Lung (tissue), 12 donors: ENCODE data around the gene CD247. TPM values are rescaled to one million over a fixed set of nuclear protein-coding genes. Genes with fewer than 3 reads are reported as not detected.
A peak's percentile ranks its signal among the peaks of the same experiment; 100 is the strongest.

Experiments used
- ATAC-seq: fragments of 200-7000 bp; cut with Tn5 transposase; one replicate; pipeline ENCODE4 v1.9.1; 2020; ENCODE audit warnings: moderate number of reproducible peaks; ENCODE audit not compliant: insufficient read depth, low FRiP score
- DNase-seq, 3 donors: peaks; one replicate each; pipeline ENCODE4 v3.0.0-alpha.2; 2013 to 2017
- H3K27ac ChIP-seq, 2 donors: one replicate each; pipeline ENCODE4 v1.5.1; 2013; ENCODE audit warnings: mild to moderate bottlenecking in 2 of 2, moderate library complexity in 2 of 2, control low read depth in 1 of 2, inconsistent platforms in 1 of 2, low read depth in 1 of 2, low read length in 1 of 2
- H3K27me3 ChIP-seq, 3 donors: one replicate each; pipeline ENCODE4 v1.5.1; 2013; ENCODE audit warnings: low read length in 2 of 3; ENCODE audit not compliant: control insufficient read depth in 3 of 3, insufficient read depth in 3 of 3
- H3K36me3 ChIP-seq, 4 donors: one replicate each; pipeline ENCODE4 v1.5.1; 2013; ENCODE audit warnings: low read length in 4 of 4, mild to moderate bottlenecking in 1 of 4, moderate library complexity in 1 of 4; ENCODE audit not compliant: control insufficient read depth in 4 of 4, insufficient read depth in 4 of 4
- H3K4me1 ChIP-seq, 5 donors: one replicate each; pipeline ENCODE4 v1.5.1; 2013; ENCODE audit warnings: low read length in 5 of 5, mild to moderate bottlenecking in 2 of 5, moderate library complexity in 1 of 5; ENCODE audit not compliant: control insufficient read depth in 5 of 5, insufficient read depth in 5 of 5
- H3K4me3 ChIP-seq: one replicate; pipeline ENCODE4 v1.5.1; 2013; ENCODE audit warnings: mild to moderate bottlenecking, control low read depth, moderate library complexity
- H3K9ac ChIP-seq, 2 donors: one replicate each; pipeline ENCODE4 v1.5.1; 2013; ENCODE audit warnings: low read length in 2 of 2, control low read depth in 1 of 2; ENCODE audit not compliant: insufficient read depth in 1 of 2
- H3K9me3 ChIP-seq, 4 donors: one replicate each; pipeline ENCODE4 v1.5.1; 2013; ENCODE audit warnings: low read length in 3 of 4, mild to moderate bottlenecking in 1 of 4, moderate library complexity in 1 of 4; ENCODE audit not compliant: control insufficient read depth in 4 of 4, insufficient read depth in 3 of 4
- WGBS, 2 donors: extraction: QIAGEN DNeasy Blood & Tissue Kit; methylation state at CpG; one replicate each; pipeline ENCODE4 v1.1.7; 2013; 5-methylcytosine and 5-hydroxymethylcytosine counted together
- polyA plus RNA-seq, 2 donors: library from polyadenylated mRNA; stranded (reverse); fragments of 200-250 nt; gene quantifications; one replicate each; pipeline ENCODE4 v1.2.1, GENCODE V29; 2013
- total RNA-seq, 2 donors: library from RNA; depleted of rRNA in 1 of 2; stranded (reverse); fragments of >200 nt in 1 of 2; gene quantifications; one replicate each; pipeline ENCODE4 v1.2.1, GENCODE V29; 2014 to 2021
- TF ChIP-seq, protein P1 (sequence below): IDR thresholded peaks from 2 replicates; pipeline ENCODE4 v1.5.1; 2012; ENCODE audit warnings: mild to moderate bottlenecking; ENCODE audit errors: control extremely low read depth, extremely low read depth
- donor health status: control.
- donor health status: control.
- donor health status: Bipolar disorder and iron deficiency.
- donor health status: healthy.
- donor health status: DM: yes; HTN: yes; CAD: no.

Gene CD247
- total and polyA plus RNA-seq, 4 donors, result 3.4 to 5.9 (median 3.8) TPM

DNA sequence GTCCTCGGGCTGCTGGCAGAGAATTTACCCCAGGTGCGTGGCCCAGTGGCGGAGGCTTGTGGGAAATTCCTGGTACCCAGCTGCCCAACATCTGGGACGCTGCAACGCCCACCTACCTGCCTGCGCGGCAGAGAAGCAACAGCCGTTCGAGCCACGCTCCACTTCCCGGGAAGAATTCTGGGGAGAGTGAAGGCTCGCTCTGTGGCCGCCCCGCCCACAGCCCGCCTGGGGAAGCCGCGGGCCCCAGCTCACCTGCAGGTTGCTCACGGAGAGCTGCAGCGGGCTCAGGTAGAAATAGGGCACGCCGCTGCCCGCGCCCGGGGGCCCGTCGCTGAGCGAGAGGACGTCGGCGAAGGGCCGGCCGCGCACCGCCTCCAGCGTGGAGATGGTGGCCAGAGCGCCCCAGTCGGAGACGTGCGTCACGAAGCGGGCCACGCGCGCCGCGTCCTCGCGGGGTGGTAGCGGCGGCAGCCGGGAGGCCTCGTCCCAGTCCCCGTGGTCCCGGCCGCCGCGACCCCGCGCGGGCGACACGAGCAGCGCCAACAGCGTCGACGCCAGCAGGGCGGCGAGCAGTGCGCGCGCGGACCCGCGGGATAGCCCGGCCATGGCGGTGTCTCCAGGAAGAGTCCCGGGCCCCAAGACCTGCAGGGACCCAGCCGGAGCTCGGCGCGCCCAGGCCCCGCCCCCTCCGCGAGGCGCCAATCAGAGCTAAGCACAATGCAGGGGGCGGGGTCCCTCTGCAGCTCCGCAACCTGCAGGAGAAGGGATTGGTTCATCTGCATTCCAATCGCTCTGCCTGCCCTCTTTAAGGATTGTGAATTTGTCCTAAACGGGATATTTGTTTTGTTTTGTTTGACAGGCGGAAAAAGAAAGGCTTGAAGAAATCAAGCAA, 35.1 kb upstream of the CD247 start, which contains the start of gene CREG1:
Gene CREG1 (minus strand): TSS at position 627 of the 892 bp plus-strand sequence.
- Histone ChIP-seq H3K9me3 (no peaks in the 10 kb centered on the region), H3K27me3 (no peaks in the 10 kb centered on the region), H3K4me3 (peak within 1 kb of the TSS; percentile 84), H3K9ac (peak within 1 kb of the TSS in 1 of 2 donors; percentile 14), H3K36me3 (no peaks in the 10 kb centered on the region), H3K27ac (peak within 1 kb of the TSS; percentile 83 to 95), H3K4me1 (peaks cover 0 to 20% (median 5%) of the 10 kb centered on the region in 5 donors)
- WGBS, 2 donors, result 0 to 1% methylated on average over 79 to 90 of the region's 90 CpGs
- peak; percentile 93 to 96 (median 94) for DNase-seq
- peak; percentile 98 for ATAC-seq
- TF ChIP-seq, protein P1, sequence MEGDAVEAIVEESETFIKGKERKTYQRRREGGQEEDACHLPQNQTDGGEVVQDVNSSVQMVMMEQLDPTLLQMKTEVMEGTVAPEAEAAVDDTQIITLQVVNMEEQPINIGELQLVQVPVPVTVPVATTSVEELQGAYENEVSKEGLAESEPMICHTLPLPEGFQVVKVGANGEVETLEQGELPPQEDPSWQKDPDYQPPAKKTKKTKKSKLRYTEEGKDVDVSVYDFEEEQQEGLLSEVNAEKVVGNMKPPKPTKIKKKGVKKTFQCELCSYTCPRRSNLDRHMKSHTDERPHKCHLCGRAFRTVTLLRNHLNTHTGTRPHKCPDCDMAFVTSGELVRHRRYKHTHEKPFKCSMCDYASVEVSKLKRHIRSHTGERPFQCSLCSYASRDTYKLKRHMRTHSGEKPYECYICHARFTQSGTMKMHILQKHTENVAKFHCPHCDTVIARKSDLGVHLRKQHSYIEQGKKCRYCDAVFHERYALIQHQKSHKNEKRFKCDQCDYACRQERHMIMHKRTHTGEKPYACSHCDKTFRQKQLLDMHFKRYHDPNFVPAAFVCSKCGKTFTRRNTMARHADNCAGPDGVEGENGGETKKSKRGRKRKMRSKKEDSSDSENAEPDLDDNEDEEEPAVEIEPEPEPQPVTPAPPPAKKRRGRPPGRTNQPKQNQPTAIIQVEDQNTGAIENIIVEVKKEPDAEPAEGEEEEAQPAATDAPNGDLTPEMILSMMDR, result no peak

DNA sequence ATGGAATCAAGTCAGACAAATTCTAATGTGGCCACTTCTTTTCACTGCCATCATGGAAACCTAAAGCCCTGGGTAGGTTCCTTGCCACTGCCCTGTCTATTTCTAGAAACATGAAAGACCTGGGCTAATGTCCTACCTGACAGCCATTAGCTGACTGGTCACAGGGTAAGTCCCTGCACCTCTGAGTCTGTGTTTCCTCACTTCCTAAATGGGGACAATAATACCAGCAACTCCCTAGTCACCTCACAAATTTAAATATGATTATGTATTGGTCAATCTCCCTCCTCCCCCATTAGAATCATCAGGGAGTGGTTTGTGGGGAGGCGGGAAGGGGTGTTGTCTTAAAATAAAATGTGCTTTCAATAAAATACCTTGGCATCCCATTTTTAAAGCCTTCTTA, 33.0 kb upstream of the CD247 start:
- WGBS, 2 donors, result 41 to 73% methylated on average over 1 of the region's 1 CpG
- Histone ChIP-seq H3K9me3 (no peaks in the 10 kb centered on the region), H3K36me3 (peaks cover 0 to 5% (median under 1%) of the 10 kb centered on the region in 4 donors), H3K4me1 (peaks cover 0 to 20% (median 7%) of the 10 kb centered on the region in 5 donors), H3K27me3 (no peaks in the 10 kb centered on the region), H3K4me3 (no peak overlapping the region), H3K9ac (no peak overlapping the region), H3K27ac (no peak overlapping the region)
- DNase-seq, result no peak
- no peak for ATAC-seq
- TF ChIP-seq, protein P1, result no peak

DNA sequence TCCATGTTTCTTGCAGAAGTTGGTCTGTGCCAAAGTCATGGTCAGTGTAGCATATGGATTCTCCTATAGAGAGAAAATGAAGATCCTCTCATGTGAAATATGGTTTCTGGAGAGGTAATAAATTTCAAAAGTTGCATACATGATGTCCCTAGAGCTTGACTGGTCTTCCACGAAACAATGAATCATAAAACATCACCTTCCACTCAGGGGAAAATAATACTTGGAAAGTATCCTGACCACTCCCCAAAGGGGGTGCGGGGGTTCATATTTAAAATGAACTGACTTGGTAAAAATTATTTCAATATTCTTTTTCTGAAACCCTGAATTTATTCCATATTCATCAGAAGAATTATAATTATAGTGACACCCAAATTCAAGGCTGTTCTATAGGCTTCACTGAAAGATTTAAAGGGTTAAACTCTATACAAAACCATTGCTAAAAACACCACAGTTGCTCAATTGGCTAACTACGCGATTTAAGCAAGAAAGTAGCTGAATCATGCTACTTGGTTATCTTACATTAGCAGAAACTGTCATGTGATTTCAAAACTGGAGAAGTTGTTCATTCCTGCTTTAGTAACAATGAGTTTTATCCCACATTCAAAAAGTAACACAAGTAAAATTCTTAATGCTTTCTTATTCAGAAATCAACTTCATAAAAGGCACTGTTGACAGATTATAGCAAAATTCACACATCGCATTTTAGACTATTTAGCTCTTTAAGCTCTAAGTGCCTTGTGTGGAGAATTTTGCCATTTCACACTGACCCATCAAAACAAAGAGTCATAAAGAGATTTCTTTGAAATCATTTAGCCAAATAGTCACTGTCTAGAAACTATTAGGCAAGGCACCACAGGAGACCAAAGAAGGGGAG, 30.0 kb upstream of the CD247 start:
- WGBS, 2 donors, result 37 to 58% methylated on average over 5 of the region's 5 CpGs
- Histone ChIP-seq H3K4me3 (no peak overlapping the region), H3K27ac (peak overlapping the region in 1 of 2 donors; percentile 51), H3K4me1 (peaks cover 0 to 12% (median 4%) of the 10 kb centered on the region in 5 donors), H3K27me3 (no peaks in the 10 kb centered on the region), H3K9me3 (no peaks in the 10 kb centered on the region), H3K9ac (no peak overlapping the region), H3K36me3 (peaks cover 0 to 21% (median 9%) of the 10 kb centered on the region in 4 donors)
- ATAC-seq (no peak), DNase-seq (peak in 2 of 3 donors; percentile 43 to 73)
- TF ChIP-seq, protein P1, result no peak
